Panc1 (cell line): Measurements from ENCODE around the gene HCN3. TPM values are rescaled to one million over a fixed set of nuclear protein-coding genes. Genes with fewer than 3 reads are reported as not detected.
A peak's percentile ranks its signal among the peaks of the same experiment; 100 is the strongest.

Experiments
- ATAC-seq: fragments of 200-7000 bp; cut with Tn5 transposase; 2 replicates; pipeline ENCODE4 v1.9.1; 2020; ENCODE audit warnings: mild to moderate bottlenecking, moderate library complexity
- BruUV-seq: library from RNA; stranded (reverse); fragments of 400-500 nt; replicated peaks from 2 replicates; lab custom pipeline; 2021; lab: Mats Ljungman, UMichigan
- CTCF ChIA-PET: fragments of 300-600 bp; sonication (Branson Sonifier 250); formaldehyde crosslinking; loops from one replicate; lab custom pipeline; 2022; ENCODE audit warnings: antibody characterized with exemption; lab: Charles Lee
- POLR2A ChIA-PET: fragments of 300-600 bp; sonication (Branson Sonifier 250); formaldehyde crosslinking; loops from one replicate; lab custom pipeline; 2022; ENCODE audit warnings: antibody characterized with exemption; lab: Charles Lee
- DNase-seq: peaks from one replicate; pipeline ENCODE4 v3.0.0-alpha.2; 2010; ENCODE audit warnings: low read depth, low spot score
- H3K27ac ChIP-seq: 2 replicates; pipeline ENCODE4 v1.5.1; 2011; ENCODE audit warnings: mild to moderate bottlenecking, low read length, inconsistent platforms
- H3K27me3 ChIP-seq: fragments of 200-500 bp; sonication (Bioruptor generic); 2 replicates; pipeline ENCODE4 v1.6.0; 2014; ENCODE audit warnings: low read length, inconsistent platforms; ENCODE audit not compliant: control insufficient read depth, insufficient read depth
- H3K36me3 ChIP-seq: fragments of 200-500 bp; sonication (Bioruptor generic); 2 replicates; pipeline ENCODE4 v1.5.1; 2014; ENCODE audit warnings: inconsistent platforms, mild to moderate bottlenecking, low read length, moderate library complexity; ENCODE audit not compliant: control insufficient read depth, insufficient read depth
- H3K4me1 ChIP-seq: 2 replicates; pipeline ENCODE4 v1.5.1; 2011; ENCODE audit warnings: inconsistent platforms, mild to moderate bottlenecking, low read length, moderate library complexity; ENCODE audit not compliant: control insufficient read depth, insufficient read depth
- H3K4me3 ChIP-seq, 2 experiments: 2 replicates each; pipeline ENCODE4 v1.5.1; 2011 to 2012; ENCODE audit warnings: low read depth in 2 of 2, low read length in 2 of 2, mild to moderate bottlenecking in 2 of 2, inconsistent platforms in 1 of 2, moderate library complexity in 1 of 2
- H3K9me3 ChIP-seq: fragments of 200-500 bp; sonication (Bioruptor generic); 2 replicates; pipeline ENCODE4 v1.5.1; 2014; ENCODE audit warnings: low read depth, mild to moderate bottlenecking, inconsistent platforms, low read length, moderate library complexity; ENCODE audit not compliant: control insufficient read depth, insufficient read depth
- POLR2AphosphoS5 ChIP-seq: IDR thresholded peaks from 2 replicates; pipeline ENCODE4 v1.6.1; 2012; ENCODE audit warnings: mild to moderate bottlenecking, low read depth, low read length, moderate library complexity
- SIN3A ChIP-seq: IDR thresholded peaks from 2 replicates; pipeline ENCODE4 v1.6.1; 2012; ENCODE audit warnings: low read depth, mild to moderate bottlenecking, low read length, moderate library complexity, borderline replicate concordance; ENCODE audit not compliant: insufficient read depth
- TCF7L2 ChIP-seq: IDR thresholded peaks from 2 replicates; pipeline ENCODE4 v1.6.1; 2011; ENCODE audit warnings: mild to moderate bottlenecking, low read depth, low read length, inconsistent platforms
- in situ Hi-C: cut with HindIII; loops from 2 replicates; pipeline ENCODE4 v1.10.0; 2016; ENCODE audit warnings: low sequenced_read_pairs, low pct_unique_long_range_greater_than_20kb
- intact Hi-C: fragments of 100-400 bp; cut with micrococcal nuclease; formaldehyde crosslinking; loops from one replicate; pipeline ENCODE4 v1.10.0; 2022; ENCODE audit not compliant: unreplicated experiment
- total RNA-seq: library from RNA; stranded (reverse); gene quantifications from one replicate; pipeline ENCODE4 v1.2.1, GENCODE V29; 2021; ENCODE audit not compliant: unreplicated experiment
- TF ChIP-seq, protein P1 (sequence below), 2 experiments: IDR thresholded peaks; 2 replicates each; pipeline ENCODE4 v1.6.1; 2011 to 2012; ENCODE audit warnings: low read depth in 2 of 2, control low read depth in 1 of 2, low read length in 1 of 2, mild to moderate bottlenecking in 1 of 2, moderate library complexity in 1 of 2; ENCODE audit not compliant: insufficient read depth in 1 of 2
- TF ChIP-seq, protein P2 (sequence below): fragments of 450-650 bp; IDR thresholded peaks from 2 replicates; pipeline ENCODE4 v1.5.1; 2017; ENCODE audit warnings: mild to moderate bottlenecking

The HCN3 gene
- total RNA-seq, 1 experiment from 2014 or later: 7.8 TPM

DNA sequence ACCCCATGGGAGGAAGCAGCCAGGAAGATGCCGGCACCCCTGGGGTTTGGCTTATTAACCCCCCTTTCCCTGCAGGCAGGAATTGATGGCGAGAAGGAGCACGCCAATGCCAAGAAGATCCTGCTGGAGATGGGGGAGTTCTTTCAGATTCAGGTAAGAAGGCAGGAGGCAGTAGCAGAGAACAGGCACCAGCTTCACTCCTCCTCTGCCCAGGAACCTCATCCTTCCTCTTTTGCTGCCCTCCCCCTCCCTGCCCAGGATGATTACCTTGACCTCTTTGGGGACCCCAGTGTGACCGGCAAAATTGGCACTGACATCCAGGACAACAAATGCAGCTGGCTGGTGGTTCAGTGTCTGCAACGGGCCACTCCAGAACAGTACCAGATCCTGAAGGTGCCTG, 42.3 kb downstream of the HCN3 start:
- ChIA-PET CTCF (no interaction called here), POLR2A (interaction anchor here (2.0 kb wide), 1 partner anchor 46 kb away, joined by 5 read pairs; the partner anchor contains the start of gene CLK2)
- Histone ChIP-seq H3K9me3 (no peaks in the 10 kb centered on the region), H3K27ac (peak overlapping the region; percentile 87), H3K4me1 (peaks cover 27% of the 10 kb centered on the region), H3K27me3 (no peaks in the 10 kb centered on the region), H3K4me3 (no peak overlapping the region), H3K36me3 (no peaks in the 10 kb centered on the region; the same call in 1 of the 2 replicates)
- in situ Hi-C loops (no loop called here), intact Hi-C loops (no loop called here)
- no TSS peak for BruUV-seq
- DNase-seq (no peak), ATAC-seq (no peak)
- TF ChIP-seq POLR2AphosphoS5 (no peak), TCF7L2 (no peak), SIN3A (no peak)
- TF ChIP-seq, protein P1, sequence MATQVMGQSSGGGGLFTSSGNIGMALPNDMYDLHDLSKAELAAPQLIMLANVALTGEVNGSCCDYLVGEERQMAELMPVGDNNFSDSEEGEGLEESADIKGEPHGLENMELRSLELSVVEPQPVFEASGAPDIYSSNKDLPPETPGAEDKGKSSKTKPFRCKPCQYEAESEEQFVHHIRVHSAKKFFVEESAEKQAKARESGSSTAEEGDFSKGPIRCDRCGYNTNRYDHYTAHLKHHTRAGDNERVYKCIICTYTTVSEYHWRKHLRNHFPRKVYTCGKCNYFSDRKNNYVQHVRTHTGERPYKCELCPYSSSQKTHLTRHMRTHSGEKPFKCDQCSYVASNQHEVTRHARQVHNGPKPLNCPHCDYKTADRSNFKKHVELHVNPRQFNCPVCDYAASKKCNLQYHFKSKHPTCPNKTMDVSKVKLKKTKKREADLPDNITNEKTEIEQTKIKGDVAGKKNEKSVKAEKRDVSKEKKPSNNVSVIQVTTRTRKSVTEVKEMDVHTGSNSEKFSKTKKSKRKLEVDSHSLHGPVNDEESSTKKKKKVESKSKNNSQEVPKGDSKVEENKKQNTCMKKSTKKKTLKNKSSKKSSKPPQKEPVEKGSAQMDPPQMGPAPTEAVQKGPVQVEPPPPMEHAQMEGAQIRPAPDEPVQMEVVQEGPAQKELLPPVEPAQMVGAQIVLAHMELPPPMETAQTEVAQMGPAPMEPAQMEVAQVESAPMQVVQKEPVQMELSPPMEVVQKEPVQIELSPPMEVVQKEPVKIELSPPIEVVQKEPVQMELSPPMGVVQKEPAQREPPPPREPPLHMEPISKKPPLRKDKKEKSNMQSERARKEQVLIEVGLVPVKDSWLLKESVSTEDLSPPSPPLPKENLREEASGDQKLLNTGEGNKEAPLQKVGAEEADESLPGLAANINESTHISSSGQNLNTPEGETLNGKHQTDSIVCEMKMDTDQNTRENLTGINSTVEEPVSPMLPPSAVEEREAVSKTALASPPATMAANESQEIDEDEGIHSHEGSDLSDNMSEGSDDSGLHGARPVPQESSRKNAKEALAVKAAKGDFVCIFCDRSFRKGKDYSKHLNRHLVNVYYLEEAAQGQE (IDR thresholded peaks at IDR 0.05; ENCODE audit: insufficient read depth in 1 of 2, low read depth in 2 of 2, low read length in 1 of 2): no peak
- TF ChIP-seq, protein P2, sequence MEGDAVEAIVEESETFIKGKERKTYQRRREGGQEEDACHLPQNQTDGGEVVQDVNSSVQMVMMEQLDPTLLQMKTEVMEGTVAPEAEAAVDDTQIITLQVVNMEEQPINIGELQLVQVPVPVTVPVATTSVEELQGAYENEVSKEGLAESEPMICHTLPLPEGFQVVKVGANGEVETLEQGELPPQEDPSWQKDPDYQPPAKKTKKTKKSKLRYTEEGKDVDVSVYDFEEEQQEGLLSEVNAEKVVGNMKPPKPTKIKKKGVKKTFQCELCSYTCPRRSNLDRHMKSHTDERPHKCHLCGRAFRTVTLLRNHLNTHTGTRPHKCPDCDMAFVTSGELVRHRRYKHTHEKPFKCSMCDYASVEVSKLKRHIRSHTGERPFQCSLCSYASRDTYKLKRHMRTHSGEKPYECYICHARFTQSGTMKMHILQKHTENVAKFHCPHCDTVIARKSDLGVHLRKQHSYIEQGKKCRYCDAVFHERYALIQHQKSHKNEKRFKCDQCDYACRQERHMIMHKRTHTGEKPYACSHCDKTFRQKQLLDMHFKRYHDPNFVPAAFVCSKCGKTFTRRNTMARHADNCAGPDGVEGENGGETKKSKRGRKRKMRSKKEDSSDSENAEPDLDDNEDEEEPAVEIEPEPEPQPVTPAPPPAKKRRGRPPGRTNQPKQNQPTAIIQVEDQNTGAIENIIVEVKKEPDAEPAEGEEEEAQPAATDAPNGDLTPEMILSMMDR: no peak

DNA sequence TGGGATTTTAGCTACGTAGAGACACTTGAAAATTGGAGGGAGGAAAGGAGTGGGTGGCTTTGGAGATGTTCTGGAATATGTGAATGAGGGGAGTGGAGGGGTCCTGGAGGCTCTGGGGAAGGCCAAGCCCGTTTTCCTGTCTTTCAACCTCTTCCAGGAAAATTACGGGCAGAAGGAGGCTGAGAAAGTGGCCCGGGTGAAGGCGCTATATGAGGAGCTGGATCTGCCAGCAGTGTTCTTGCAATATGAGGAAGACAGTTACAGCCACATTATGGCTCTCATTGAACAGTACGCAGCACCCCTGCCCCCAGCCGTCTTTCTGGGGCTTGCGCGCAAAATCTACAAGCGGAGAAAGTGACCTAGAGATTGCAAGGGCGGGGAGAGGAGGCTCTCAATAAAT, 43.0 kb downstream of the HCN3 start:
- ChIA-PET POLR2A (interaction anchor here (2.0 kb wide), 1 partner anchor 47 kb away, joined by 5 read pairs; the partner anchor contains the start of gene CLK2), CTCF (interaction anchor here (1.0 kb wide), 1 partner anchor 69 kb away, joined by 3 read pairs; no protein-coding TSS in a partner anchor)
- DNase-seq (no peak), ATAC-seq (no peak)
- Histone ChIP-seq H3K4me1 (peaks cover 27% of the 10 kb centered on the region), H3K27me3 (no peaks in the 10 kb centered on the region), H3K36me3 (no peaks in the 10 kb centered on the region; the same call in 1 of the 2 replicates), H3K4me3 (peak overlapping the region; percentile 92 to 96), H3K27ac (peak overlapping the region; percentile 87), H3K9me3 (no peaks in the 10 kb centered on the region)
- in situ Hi-C loops: no loop called here
- intact Hi-C loops: no loop called here
- no TSS peak for BruUV-seq
- no peak for TF ChIP-seq TCF7L2
- TF ChIP-seq SIN3A: no peak
- TF ChIP-seq, protein P2: no peak
- no peak for TF ChIP-seq POLR2AphosphoS5
- TF ChIP-seq, protein P1 (IDR thresholded peaks at IDR 0.05; ENCODE audit: insufficient read depth in 1 of 2, low read depth in 2 of 2, low read length in 1 of 2): no peak
